ENCODE measurements around the gene TFCP2L1. TPM values are rescaled to one million over a fixed set of nuclear protein-coding genes. Genes with fewer than 3 reads are reported as not detected.

Gene TFCP2L1
- total RNA-seq, 1 experiment from 2014 or later = 2.4 TPM

DNA sequence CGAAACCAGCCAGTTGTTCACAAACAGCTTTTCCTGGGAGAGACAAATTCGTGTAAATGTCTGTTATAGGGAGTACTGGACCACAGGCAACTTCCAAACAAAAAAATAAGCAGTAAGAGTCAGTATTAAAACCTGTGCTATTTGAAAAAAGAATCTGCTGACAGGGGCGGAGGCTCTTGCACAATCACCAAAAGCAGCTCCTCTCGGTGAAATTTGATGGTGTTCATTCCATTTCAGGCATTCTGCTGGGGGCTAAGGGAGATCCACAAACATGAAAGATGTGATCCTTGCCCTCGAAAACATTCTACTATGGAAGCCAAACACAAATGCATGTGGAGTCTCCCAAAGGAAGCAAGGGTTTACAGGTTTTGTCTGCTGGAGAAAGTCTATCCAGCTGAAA is 45.0 kb downstream of the TFCP2L1 start:
- Histone ChIP-seq H3K9ac (ENCODE audit: low read length) (no peak overlapping the region), H3K4me2 (ENCODE audit: low read length) (no peak overlapping the region), H3K79me2 (ENCODE audit: low read length) (no peaks in the 10 kb centered on the region), H3K4me3 (ENCODE audit: low read length) (no peak overlapping the region), H3K27ac (ENCODE audit: low read length) (no peak overlapping the region), H3K27me3 (ENCODE audit: low read length) (no peaks in the 10 kb centered on the region), H3F3A (ENCODE audit: low read length, unreplicated experiment) (no peaks in the 10 kb centered on the region), H3K9me3 (ENCODE audit: low read length) (no peaks in the 10 kb centered on the region), H3K4me1 (ENCODE audit: insufficient read depth, low read length) (no peaks in the 10 kb centered on the region), H2AFZ (ENCODE audit: low read length) (no peak overlapping the region), H3K9me2 (replicated peaks; ENCODE audit: low read length) (no peaks in the 10 kb centered on the region), H4K20me1 (ENCODE audit: low read length) (no peaks in the 10 kb centered on the region), H3K36me3 (ENCODE audit: low read depth, low read length) (no peaks in the 10 kb centered on the region)
- TF ChIP-seq EZH2 (IDR thresholded peaks at IDR 0.05; ENCODE audit: low read length, unreplicated experiment) (no peak), EZH2phosphoT487 (IDR thresholded peaks at IDR 0.05; ENCODE audit: borderline replicate concordance, low read length) (no peak)
- TF ChIP-seq, protein P1, sequence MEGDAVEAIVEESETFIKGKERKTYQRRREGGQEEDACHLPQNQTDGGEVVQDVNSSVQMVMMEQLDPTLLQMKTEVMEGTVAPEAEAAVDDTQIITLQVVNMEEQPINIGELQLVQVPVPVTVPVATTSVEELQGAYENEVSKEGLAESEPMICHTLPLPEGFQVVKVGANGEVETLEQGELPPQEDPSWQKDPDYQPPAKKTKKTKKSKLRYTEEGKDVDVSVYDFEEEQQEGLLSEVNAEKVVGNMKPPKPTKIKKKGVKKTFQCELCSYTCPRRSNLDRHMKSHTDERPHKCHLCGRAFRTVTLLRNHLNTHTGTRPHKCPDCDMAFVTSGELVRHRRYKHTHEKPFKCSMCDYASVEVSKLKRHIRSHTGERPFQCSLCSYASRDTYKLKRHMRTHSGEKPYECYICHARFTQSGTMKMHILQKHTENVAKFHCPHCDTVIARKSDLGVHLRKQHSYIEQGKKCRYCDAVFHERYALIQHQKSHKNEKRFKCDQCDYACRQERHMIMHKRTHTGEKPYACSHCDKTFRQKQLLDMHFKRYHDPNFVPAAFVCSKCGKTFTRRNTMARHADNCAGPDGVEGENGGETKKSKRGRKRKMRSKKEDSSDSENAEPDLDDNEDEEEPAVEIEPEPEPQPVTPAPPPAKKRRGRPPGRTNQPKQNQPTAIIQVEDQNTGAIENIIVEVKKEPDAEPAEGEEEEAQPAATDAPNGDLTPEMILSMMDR (conservative IDR thresholded peaks at IDR 0.05; ENCODE audit: low read depth, low read length) = no peak
- ATAC-seq (no peak), DNase-seq (no peak)
- BruUV-seq (replicated peaks) = no TSS peak
- ChIA-PET POLR2A (ENCODE audit: unreplicated experiment) (no interaction called here), CTCF (no interaction called here)
- intact Hi-C loops (cut with micrococcal nuclease) = no loop called here

DNA sequence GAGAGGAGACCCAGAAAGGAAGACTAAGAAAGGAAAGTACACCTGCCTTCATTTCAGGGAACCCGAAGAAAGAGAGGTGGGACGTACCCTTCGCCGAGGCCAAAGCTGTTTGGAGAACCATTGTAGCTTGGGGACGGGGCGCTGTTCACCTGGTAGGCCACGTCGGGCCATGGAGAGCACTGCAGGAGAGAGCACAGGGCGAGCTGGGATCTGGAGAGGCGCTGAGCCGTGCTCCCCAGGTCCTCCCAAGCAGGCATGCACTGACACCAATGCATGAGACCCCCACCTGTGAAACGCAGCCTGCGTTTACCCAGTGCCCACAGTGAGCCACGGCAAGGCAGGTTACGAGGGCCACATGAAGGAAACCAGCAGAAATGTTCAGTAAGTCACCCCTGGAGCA is 45.5 kb downstream of the TFCP2L1 start:
- no peak overlapping the region for H2AFZ ChIP-seq (ENCODE audit: low read length)
- no peak overlapping the region for H3K4me2 ChIP-seq (ENCODE audit: low read length)
- no peaks in the 10 kb centered on the region for H3K79me2 ChIP-seq (ENCODE audit: low read length)
- no peaks in the 10 kb centered on the region for H3K4me1 ChIP-seq (ENCODE audit: insufficient read depth, low read length)
- TF ChIP-seq EZH2phosphoT487 (IDR thresholded peaks at IDR 0.05; ENCODE audit: borderline replicate concordance, low read length) (no peak), EZH2 (IDR thresholded peaks at IDR 0.05; ENCODE audit: low read length, unreplicated experiment) (no peak)
- TF ChIP-seq, protein P1 (conservative IDR thresholded peaks at IDR 0.05; ENCODE audit: low read depth, low read length) = no peak
- ChIA-PET CTCF (no interaction called here), POLR2A (ENCODE audit: unreplicated experiment) (no interaction called here)
- H3F3A ChIP-seq (ENCODE audit: low read length, unreplicated experiment) = no peaks in the 10 kb centered on the region
- ATAC-seq (no peak), DNase-seq (no peak)
- H3K9me2 ChIP-seq (replicated peaks; ENCODE audit: low read length) = no peaks in the 10 kb centered on the region
- H3K4me3 ChIP-seq (ENCODE audit: low read length) = no peak overlapping the region
- no peaks in the 10 kb centered on the region for H4K20me1 ChIP-seq (ENCODE audit: low read length)
- no TSS peak for BruUV-seq (replicated peaks)
- no peaks in the 10 kb centered on the region for H3K27me3 ChIP-seq (ENCODE audit: low read length)
- H3K9me3 ChIP-seq (ENCODE audit: low read length) = no peaks in the 10 kb centered on the region
- intact Hi-C loops (cut with micrococcal nuclease) = no loop called here
- H3K9ac ChIP-seq (ENCODE audit: low read length) = no peak overlapping the region
- H3K27ac ChIP-seq (ENCODE audit: low read length) = no peak overlapping the region
- no peaks in the 10 kb centered on the region for H3K36me3 ChIP-seq (ENCODE audit: low read depth, low read length)

DNA sequence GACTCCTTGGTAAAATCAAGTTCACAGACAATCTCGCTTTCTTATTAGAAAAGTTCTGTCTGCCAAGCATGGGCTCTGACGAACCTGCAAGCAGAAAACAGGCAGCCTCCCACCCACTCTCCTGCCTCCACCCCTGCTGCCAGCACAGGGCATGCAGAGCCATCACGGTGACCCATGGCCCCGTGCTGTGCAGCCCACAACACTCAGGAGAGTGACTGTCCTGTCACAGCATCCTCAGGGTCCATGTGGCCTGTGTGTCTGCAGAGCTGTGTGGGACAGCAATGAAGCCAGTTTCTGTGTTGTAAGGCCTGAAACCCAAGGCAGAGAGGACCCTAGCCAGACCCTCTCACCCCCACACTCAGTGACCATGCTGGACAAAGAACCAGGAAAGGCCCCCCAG is 46.2 kb downstream of the TFCP2L1 start:
- Histone ChIP-seq H3K4me1 (ENCODE audit: insufficient read depth, low read length) (no peaks in the 10 kb centered on the region), H3K79me2 (ENCODE audit: low read length) (no peaks in the 10 kb centered on the region), H3K9me2 (replicated peaks; ENCODE audit: low read length) (no peaks in the 10 kb centered on the region), H3K4me2 (ENCODE audit: low read length) (no peak overlapping the region), H3K36me3 (ENCODE audit: low read depth, low read length) (no peaks in the 10 kb centered on the region), H4K20me1 (ENCODE audit: low read length) (no peaks in the 10 kb centered on the region), H2AFZ (ENCODE audit: low read length) (no peak overlapping the region), H3K9ac (ENCODE audit: low read length) (no peak overlapping the region), H3K27me3 (ENCODE audit: low read length) (no peaks in the 10 kb centered on the region), H3K9me3 (ENCODE audit: low read length) (no peaks in the 10 kb centered on the region), H3K27ac (ENCODE audit: low read length) (no peak overlapping the region), H3F3A (ENCODE audit: low read length, unreplicated experiment) (no peaks in the 10 kb centered on the region), H3K4me3 (ENCODE audit: low read length) (no peak overlapping the region)
- TF ChIP-seq, protein P1 (conservative IDR thresholded peaks at IDR 0.05; ENCODE audit: low read depth, low read length) = no peak
- TF ChIP-seq EZH2phosphoT487 (IDR thresholded peaks at IDR 0.05; ENCODE audit: borderline replicate concordance, low read length) = no peak
- no peak for TF ChIP-seq EZH2 (IDR thresholded peaks at IDR 0.05; ENCODE audit: low read length, unreplicated experiment)
- POLR2A ChIA-PET (ENCODE audit: unreplicated experiment) = no interaction called here
- DNase-seq = no peak
- intact Hi-C loops (cut with micrococcal nuclease) = no loop called here
- BruUV-seq (replicated peaks) = no TSS peak
- no peak for ATAC-seq
- CTCF ChIA-PET = no interaction called here
